Calu3 (cell line): Measurements from ENCODE around the gene ZNF525. TPM values are rescaled to one million over a fixed set of nuclear protein-coding genes. Genes with fewer than 3 reads are reported as not detected.
"Not testable (repeated sequence)": the region's sequence is repeated elsewhere in the genome, so short reads cannot be mapped to it uniquely, and the experiment has no call there.

Source experiments
- BruUV-seq: library from RNA; stranded (reverse); fragments of 400-500 nt; replicated peaks from 2 replicates; lab custom pipeline; 2021; lab: Mats Ljungman, UMichigan
- CTCF ChIA-PET: fragments of 300-600 bp; sonication (Branson Sonifier 250); formaldehyde crosslinking; loops from one replicate; lab custom pipeline; 2022; ENCODE audit warnings: antibody characterized with exemption; lab: Charles Lee
- DNase-seq: peaks from one replicate; pipeline ENCODE4 v3.0.0; 2022
- H3K27ac Mint-ChIP-seq: one replicate; pipeline ENCODE4 v1.8.0; 2022; ENCODE audit warnings: mixed read lengths; ENCODE audit not compliant: unreplicated experiment
- H3K27me3 Mint-ChIP-seq: one replicate; pipeline ENCODE4 v1.8.0; 2022; ENCODE audit warnings: mixed read lengths; ENCODE audit not compliant: unreplicated experiment
- H3K36me3 Mint-ChIP-seq: one replicate; pipeline ENCODE4 v1.8.0; 2022; ENCODE audit warnings: mild to moderate bottlenecking, moderate library complexity, mixed read lengths; ENCODE audit not compliant: insufficient read depth, unreplicated experiment
- H3K4me1 Mint-ChIP-seq: one replicate; pipeline ENCODE4 v1.8.0; 2022; ENCODE audit warnings: mild to moderate bottlenecking, low read depth, mixed read lengths; ENCODE audit not compliant: unreplicated experiment
- H3K4me3 Mint-ChIP-seq: one replicate; pipeline ENCODE4 v1.8.0; 2022; ENCODE audit warnings: mild to moderate bottlenecking, low read depth, moderate library complexity, mixed read lengths; ENCODE audit not compliant: unreplicated experiment
- H3K9me3 Mint-ChIP-seq: one replicate; pipeline ENCODE4 v1.8.0; 2022; ENCODE audit warnings: low read depth, mixed read lengths; ENCODE audit not compliant: unreplicated experiment
- intact Hi-C: fragments of 100-400 bp; cut with micrococcal nuclease; formaldehyde crosslinking; loops from one replicate; pipeline ENCODE4 v1.10.0; 2022; ENCODE audit not compliant: unreplicated experiment
- total RNA-seq: library from RNA; stranded (reverse); gene quantifications from 2 replicates; pipeline ENCODE4 v1.2.3, GENCODE V29; 2022
- TF ChIP-seq, protein P1 (sequence below): fragments of 200-600 bp; IDR thresholded peaks from one replicate; pipeline ENCODE4 v1.8.0; 2022; ENCODE audit warnings: antibody characterized with exemption; ENCODE audit not compliant: unreplicated experiment

Gene ZNF525
- total RNA-seq, 1 experiment from 2014 or later: 21.2 TPM

DNA sequence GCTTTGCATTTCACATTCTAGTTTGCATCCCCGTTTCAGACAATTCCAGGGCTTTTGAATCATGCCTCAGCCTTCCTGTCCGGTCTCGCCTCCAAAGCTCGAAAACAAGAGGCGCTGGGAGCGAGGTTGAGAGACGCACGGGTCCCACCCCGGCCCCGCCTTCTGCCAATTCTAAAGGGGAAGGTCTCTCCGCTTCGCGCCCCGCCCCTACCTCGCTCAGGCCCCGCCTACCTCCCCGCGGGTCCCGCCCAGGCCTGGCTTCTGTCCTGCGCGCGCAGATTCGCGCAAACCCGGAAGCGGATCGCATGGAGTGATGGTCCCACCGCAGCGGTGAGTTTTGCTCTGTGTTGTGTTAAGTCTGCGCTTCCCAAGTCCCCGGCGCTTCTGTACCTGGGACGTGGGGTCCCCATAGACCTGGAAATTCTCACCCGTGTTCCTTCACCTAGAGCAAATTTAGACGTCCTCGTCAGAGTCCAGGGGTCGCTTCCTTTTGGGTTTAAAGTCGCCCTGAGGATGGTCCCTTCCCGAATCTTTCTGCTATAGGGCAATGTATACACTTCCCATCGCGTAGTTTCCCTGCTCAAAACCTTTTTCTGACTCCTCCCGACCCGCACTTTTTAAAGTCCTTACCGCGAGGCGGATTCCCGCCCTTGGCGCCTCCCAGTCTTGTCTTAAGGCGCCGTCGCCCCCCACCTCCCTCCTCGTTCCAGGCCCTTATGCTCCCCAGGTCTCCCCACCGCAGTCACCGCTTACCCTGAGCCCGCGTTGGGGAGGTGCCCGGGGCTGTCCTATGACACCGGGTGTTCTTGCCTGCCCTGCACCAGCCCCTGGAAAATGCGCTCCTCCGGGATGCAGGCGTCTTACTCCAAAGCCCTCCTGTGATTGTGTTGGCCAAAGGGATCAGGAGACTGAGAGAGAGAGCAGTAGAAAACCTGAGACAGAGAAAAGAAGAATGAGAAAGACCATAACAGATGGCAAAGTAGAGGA lies 31.7 kb upstream of the ZNF525 start, which contains the start of gene ZNF845:
Gene ZNF845 (plus strand): TSS at position 287 of the 987 bp plus-strand sequence. CDS start 7,559 bp downstream, outside the sequence.
- intact Hi-C loops: no loop called here
- Mint-ChIP-seq H3K4me3 (peak within 1 kb of the TSS; percentile 74), H3K9me3 (peaks cover 14% of the 10 kb centered on the region), H3K36me3 (peaks cover 16% of the 10 kb centered on the region), H3K27ac (peak within 1 kb of the TSS; percentile 19), H3K27me3 (no peaks in the 10 kb centered on the region), H3K4me1 (peaks cover 10% of the 10 kb centered on the region)
- DNase-seq: peak; percentile 96
- BruUV-seq: TSS peak; percentile 83
- TF ChIP-seq, protein P1, sequence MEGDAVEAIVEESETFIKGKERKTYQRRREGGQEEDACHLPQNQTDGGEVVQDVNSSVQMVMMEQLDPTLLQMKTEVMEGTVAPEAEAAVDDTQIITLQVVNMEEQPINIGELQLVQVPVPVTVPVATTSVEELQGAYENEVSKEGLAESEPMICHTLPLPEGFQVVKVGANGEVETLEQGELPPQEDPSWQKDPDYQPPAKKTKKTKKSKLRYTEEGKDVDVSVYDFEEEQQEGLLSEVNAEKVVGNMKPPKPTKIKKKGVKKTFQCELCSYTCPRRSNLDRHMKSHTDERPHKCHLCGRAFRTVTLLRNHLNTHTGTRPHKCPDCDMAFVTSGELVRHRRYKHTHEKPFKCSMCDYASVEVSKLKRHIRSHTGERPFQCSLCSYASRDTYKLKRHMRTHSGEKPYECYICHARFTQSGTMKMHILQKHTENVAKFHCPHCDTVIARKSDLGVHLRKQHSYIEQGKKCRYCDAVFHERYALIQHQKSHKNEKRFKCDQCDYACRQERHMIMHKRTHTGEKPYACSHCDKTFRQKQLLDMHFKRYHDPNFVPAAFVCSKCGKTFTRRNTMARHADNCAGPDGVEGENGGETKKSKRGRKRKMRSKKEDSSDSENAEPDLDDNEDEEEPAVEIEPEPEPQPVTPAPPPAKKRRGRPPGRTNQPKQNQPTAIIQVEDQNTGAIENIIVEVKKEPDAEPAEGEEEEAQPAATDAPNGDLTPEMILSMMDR: no peak
- CTCF ChIA-PET: interaction anchor here (0.9 kb wide), 1 partner anchor 459 kb away, joined by 5 read pairs; no protein-coding TSS in a partner anchor

DNA sequence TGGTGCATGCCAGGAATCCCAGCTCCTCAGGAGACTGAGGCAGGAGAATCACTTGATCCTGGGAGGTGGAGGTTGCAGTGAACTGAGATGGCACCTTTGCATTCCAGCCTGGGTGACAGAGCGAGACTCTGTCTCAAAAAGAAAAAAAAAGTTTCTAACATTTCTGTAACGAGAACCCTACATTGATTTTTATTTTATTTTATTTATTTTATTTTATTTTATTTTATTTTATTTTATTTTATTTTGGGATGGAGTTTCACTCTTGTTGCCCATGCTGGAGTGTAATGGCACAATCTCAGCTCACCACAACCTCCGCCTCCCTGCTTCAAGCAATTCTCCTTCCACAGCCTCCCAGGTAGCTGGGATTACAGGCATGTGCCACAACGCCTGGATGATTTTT lies 21.1 kb upstream of the ZNF525 start:
- H3K4me1 Mint-ChIP-seq, intact Hi-C loops, CTCF ChIA-PET, BruUV-seq, H3K27me3 Mint-ChIP-seq, DNase-seq, H3K27ac Mint-ChIP-seq, H3K4me3 Mint-ChIP-seq: not testable (repeated sequence)
- Mint-ChIP-seq H3K9me3 (peaks cover 11% of the 10 kb centered on the region), H3K36me3 (peaks cover 69% of the 10 kb centered on the region)

DNA sequence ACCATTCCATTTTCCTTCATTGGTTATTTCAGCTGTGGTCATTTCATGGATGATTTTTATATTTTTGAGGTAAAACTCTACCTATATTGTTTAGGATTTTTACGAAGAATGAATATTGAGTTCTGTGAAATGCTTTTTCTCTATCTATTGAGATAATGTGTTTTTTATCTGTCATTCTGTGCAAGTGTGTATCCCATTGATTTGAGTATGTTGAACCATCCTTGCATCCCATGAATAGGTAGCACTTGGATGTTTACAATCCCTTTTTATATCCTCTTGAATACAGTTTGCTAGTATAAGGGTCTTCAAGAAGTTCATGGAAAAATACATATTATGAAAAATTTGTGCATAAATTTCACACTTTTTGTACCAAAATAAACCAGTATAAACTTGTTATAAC lies 9.8 kb upstream of the ZNF525 start:
- no peak overlapping the region for H3K4me3 Mint-ChIP-seq
- intact Hi-C loops: no loop called here
- no peaks in the 10 kb centered on the region for H3K27me3 Mint-ChIP-seq
- H3K4me1 Mint-ChIP-seq: no peaks in the 10 kb centered on the region
- TF ChIP-seq, protein P1: no peak
- H3K27ac Mint-ChIP-seq: no peak overlapping the region
- H3K36me3 Mint-ChIP-seq: peaks cover 34% of the 10 kb centered on the region
- no peak for DNase-seq
- BruUV-seq: no TSS peak
- H3K9me3 Mint-ChIP-seq: peaks cover 29% of the 10 kb centered on the region
- CTCF ChIA-PET: no interaction called here

DNA sequence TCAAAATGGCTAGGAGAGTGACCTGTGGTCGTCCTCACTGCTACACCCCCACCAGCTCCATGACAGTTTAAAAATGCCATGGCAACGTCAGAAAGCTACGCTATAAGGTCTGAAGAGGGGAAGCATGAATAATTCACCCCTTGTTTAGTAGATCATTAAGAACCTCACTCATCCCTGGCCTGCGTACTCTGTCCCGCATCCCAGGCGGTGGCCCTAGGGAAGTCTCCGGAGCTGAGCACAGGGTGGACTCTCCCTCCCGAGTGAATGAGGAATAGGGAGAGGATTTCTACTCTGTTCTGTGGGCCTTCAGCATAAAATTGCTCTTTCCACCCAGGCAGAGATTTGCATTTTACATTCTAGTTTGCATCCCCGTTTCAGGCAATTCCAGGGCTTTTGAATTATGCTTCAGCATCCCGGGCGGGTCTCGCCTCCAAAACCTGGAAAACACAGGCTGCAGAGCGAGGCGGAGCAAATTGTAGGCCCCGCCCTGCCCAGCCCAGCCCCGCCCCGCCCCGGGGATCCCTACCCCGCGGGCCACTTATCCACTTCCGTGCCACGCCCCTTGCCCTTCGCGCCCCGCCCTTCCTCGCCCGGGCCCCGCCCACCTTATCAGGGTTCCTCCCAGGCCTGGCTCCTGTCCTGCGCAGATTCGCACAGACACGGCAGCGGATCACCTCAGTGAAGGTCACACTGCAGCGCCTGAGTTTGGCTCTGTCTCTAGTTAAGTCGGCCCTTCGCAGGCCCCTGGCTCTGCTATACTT lies 7.5 kb upstream of the ZNF525 start:
- intact Hi-C loops: no loop called here
- no peak overlapping the region for H3K4me3 Mint-ChIP-seq
- H3K9me3 Mint-ChIP-seq: peaks cover 23% of the 10 kb centered on the region
- BruUV-seq: no TSS peak
- no peak overlapping the region for H3K27ac Mint-ChIP-seq
- H3K27me3 Mint-ChIP-seq: no peaks in the 10 kb centered on the region
- no peak for DNase-seq
- peaks cover 16% of the 10 kb centered on the region for H3K36me3 Mint-ChIP-seq
- CTCF ChIA-PET: no interaction called here
- TF ChIP-seq, protein P1: no peak
- no peaks in the 10 kb centered on the region for H3K4me1 Mint-ChIP-seq

DNA sequence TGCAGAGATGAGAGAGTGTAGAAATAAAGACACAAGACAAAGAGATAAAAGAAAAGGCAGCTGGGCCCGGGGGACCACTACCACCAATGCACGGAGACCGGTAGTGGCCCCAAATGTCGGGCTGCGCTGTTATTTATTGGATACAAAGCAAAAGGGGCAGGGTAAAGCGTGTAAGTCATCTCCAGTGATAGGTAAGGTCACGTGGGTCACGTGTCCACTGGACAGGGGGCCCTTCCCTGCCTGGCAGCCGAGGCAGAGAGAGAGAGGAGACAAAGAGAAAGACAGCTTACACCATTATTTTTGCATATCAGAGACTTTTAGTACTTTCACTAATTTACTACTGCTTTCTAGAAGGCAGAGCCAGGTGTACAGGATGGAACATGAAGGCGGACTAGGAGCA lies 5.4 kb upstream of the ZNF525 start:
- DNase-seq, H3K4me1 Mint-ChIP-seq, CTCF ChIA-PET, intact Hi-C loops, H3K4me3 Mint-ChIP-seq, H3K27ac Mint-ChIP-seq, BruUV-seq, H3K27me3 Mint-ChIP-seq: not testable (repeated sequence)
- Mint-ChIP-seq H3K36me3 (peaks cover 12% of the 10 kb centered on the region), H3K9me3 (peaks cover 18% of the 10 kb centered on the region)
